GM13977 (cell line): Measurements from ENCODE around the gene OR56B4.

ENCODE experiments used
- DNase-seq: peaks from one replicate; pipeline ENCODE4 v3.0.0; 2012; ENCODE audit warnings: low spot score
- in situ Hi-C: fragments of 300-500 bp; cut with MboI; formaldehyde crosslinking; loops from one replicate; pipeline ENCODE4 v1.12.0; 2022; ENCODE audit warnings: low sequenced_read_pairs, low pct_unique_long_range_greater_than_20kb, mixed read lengths, inconsistent platforms; ENCODE audit not compliant: unreplicated experiment
- TF ChIP-seq, protein P1 (sequence below): IDR thresholded peaks from 2 replicates; pipeline ENCODE4 v1.5.1; 2012; ENCODE audit warnings: mild to moderate bottlenecking, control low read depth; ENCODE audit not compliant: insufficient read depth; ENCODE audit errors: extremely low read depth, missing control alignments

OR56B4 gene

DNA sequence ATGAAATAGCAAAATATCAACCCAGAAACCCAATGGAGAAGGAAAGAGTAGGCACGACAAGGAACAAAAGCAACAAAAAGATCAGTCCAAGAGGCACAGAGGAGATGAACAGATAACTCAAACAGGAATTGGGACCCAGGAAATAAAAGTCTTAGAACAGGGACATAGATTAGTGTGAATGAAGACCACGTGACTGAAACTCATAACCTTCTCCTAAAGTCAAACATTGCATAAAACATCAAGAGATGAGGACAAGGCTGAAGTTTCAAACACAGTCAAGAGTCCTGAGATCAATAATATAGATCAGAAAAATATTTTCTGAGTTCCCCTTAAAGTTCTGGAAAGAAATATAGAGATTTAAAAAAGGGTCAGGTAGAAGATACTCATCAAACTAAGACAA is 24.4 kb upstream of the OR56B4 start:
- no peak for DNase-seq
- TF ChIP-seq, protein P1, sequence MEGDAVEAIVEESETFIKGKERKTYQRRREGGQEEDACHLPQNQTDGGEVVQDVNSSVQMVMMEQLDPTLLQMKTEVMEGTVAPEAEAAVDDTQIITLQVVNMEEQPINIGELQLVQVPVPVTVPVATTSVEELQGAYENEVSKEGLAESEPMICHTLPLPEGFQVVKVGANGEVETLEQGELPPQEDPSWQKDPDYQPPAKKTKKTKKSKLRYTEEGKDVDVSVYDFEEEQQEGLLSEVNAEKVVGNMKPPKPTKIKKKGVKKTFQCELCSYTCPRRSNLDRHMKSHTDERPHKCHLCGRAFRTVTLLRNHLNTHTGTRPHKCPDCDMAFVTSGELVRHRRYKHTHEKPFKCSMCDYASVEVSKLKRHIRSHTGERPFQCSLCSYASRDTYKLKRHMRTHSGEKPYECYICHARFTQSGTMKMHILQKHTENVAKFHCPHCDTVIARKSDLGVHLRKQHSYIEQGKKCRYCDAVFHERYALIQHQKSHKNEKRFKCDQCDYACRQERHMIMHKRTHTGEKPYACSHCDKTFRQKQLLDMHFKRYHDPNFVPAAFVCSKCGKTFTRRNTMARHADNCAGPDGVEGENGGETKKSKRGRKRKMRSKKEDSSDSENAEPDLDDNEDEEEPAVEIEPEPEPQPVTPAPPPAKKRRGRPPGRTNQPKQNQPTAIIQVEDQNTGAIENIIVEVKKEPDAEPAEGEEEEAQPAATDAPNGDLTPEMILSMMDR, result no peak
- in situ Hi-C loops, result no loop called here

GRCh38 chr11:6084587-6084986 is 22.9 kb upstream of the OR56B4 start:
- TF ChIP-seq, protein P1, result no peak
- no peak for DNase-seq
- in situ Hi-C loops, result no loop called here

DNA sequence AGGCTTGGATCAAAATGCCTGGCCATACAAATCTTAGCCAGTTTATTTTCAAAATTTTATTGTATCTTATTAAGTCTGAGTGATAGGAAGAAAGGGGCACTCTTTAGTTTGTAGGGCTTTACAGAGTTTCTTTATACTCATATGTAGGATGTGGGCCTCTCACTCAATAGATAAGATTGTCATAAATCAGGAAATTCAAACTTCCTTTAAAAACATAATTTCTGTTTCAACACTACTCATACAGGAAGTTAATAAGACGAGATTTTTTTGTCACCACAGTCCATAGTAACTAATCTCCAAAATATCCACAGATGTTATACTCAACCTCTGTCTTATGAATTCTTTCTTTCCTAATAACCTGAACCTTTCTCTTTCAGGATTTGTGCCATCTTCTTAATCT is 13.3 kb upstream of the OR56B4 start:
- DNase-seq, result no peak
- TF ChIP-seq, protein P1, result no peak
- in situ Hi-C loops, result no loop called here

GRCh38 chr11:6095798-6096197 is 11.7 kb upstream of the OR56B4 start:
- TF ChIP-seq, protein P1, result no peak
- in situ Hi-C loops, result no loop called here
- DNase-seq, result no peak

GRCh38 chr11:6096417-6096816 is 11.1 kb upstream of the OR56B4 start:
- TF ChIP-seq, protein P1, result no peak
- no peak for DNase-seq
- in situ Hi-C loops, result no loop called here

DNA sequence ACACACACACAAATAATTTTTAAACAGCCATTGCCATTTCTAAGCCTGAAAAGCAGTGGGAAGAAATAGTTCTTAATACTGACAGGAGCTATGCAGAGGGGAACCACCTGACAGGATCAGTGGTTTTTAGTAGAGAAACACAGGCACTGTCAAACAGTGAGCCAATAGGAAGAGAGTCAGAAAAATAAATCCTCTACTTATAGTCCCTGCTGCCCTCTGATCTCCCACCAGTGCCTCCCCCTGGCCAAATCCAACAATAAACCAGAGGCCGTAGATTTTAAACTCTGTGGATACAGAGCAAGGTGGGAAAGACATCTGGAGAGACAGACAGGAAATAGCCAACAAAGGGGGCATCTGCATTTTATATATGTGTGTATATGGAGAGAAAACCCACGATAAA is 7.9 kb upstream of the OR56B4 start:
- in situ Hi-C loops, result no loop called here
- TF ChIP-seq, protein P1, result no peak
- no peak for DNase-seq

- in situ Hi-C loops, result no loop called here
- DNase-seq, result no peak
- TF ChIP-seq, protein P1, result no peak
Measured at GRCh38 chr11:6110011-6110410, 2.5 kb downstream of the OR56B4 start.
